ENCODE data around the gene TMEM269.

The TMEM269 gene

DNA sequence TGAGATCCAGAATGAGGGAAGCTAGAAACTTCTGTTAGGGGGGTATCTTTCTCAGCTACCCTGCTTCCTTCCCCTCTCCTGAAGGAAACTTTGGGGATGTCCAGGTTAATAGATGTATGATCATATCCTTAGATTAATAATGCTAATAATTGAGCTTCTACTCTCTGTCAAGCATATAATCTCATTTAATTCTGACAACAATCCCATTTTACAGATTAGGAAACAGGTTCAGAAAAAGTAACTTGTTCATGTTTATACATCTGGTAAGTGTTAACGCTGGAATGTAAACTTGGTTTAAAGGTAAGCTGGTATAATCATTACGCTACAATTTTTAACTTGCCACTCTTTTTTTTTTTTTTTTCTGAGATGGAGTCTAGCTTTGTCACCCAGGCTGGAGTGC lies 1.7 kb upstream of the TMEM269 start:
- Histone ChIP-seq H3K4me2 (ENCODE audit: low read depth, low read length, poor library complexity, severe bottlenecking) (no peak overlapping the region), H2AFZ (ENCODE audit: low read depth, low read length, severe bottlenecking) (no peak overlapping the region), H3F3A (ENCODE audit: insufficient read depth) (no peaks in the 10 kb centered on the region), H3K36me3 (ENCODE audit: low read length) (no peaks in the 10 kb centered on the region), H3K4me3 (ENCODE audit: insufficient read depth, low read length, poor library complexity, severe bottlenecking) (no peak overlapping the region), H3K9me2 (replicated peaks; ENCODE audit: insufficient read depth, low read length) (no peaks in the 10 kb centered on the region), H3K9me3 (ENCODE audit: insufficient read depth, low read length) (no peaks in the 10 kb centered on the region), H3K27ac (ENCODE audit: low read depth, low read length) (no peak overlapping the region), H3K79me2 (ENCODE audit: insufficient read depth, low read length) (no peaks in the 10 kb centered on the region), H3K27me3 (ENCODE audit: low read length) (no peaks in the 10 kb centered on the region), H3K9ac (ENCODE audit: low read length) (no peak overlapping the region), H4K20me1 (ENCODE audit: low read depth, low read length) (no peaks in the 10 kb centered on the region)
- TF ChIP-seq, protein P1, sequence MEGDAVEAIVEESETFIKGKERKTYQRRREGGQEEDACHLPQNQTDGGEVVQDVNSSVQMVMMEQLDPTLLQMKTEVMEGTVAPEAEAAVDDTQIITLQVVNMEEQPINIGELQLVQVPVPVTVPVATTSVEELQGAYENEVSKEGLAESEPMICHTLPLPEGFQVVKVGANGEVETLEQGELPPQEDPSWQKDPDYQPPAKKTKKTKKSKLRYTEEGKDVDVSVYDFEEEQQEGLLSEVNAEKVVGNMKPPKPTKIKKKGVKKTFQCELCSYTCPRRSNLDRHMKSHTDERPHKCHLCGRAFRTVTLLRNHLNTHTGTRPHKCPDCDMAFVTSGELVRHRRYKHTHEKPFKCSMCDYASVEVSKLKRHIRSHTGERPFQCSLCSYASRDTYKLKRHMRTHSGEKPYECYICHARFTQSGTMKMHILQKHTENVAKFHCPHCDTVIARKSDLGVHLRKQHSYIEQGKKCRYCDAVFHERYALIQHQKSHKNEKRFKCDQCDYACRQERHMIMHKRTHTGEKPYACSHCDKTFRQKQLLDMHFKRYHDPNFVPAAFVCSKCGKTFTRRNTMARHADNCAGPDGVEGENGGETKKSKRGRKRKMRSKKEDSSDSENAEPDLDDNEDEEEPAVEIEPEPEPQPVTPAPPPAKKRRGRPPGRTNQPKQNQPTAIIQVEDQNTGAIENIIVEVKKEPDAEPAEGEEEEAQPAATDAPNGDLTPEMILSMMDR (IDR thresholded peaks at IDR 0.05; ENCODE audit: insufficient read depth, low read length, poor library complexity, severe bottlenecking), result no peak
- TF ChIP-seq EZH2phosphoT487 (conservative IDR thresholded peaks at IDR 0.05; ENCODE audit: low read length), result no peak

GRCh38 chr1:42784547-42784945 lies 245 bp upstream of the TMEM269 start:
- no peaks in the 10 kb centered on the region for H3F3A ChIP-seq (ENCODE audit: insufficient read depth)
- H2AFZ ChIP-seq (ENCODE audit: low read depth, low read length, severe bottlenecking), result no peak overlapping the region
- no peaks in the 10 kb centered on the region for H3K79me2 ChIP-seq (ENCODE audit: insufficient read depth, low read length)
- no peaks in the 10 kb centered on the region for H3K27me3 ChIP-seq (ENCODE audit: low read length)
- H4K20me1 ChIP-seq (ENCODE audit: low read depth, low read length), result no peaks in the 10 kb centered on the region
- no peaks in the 10 kb centered on the region for H3K36me3 ChIP-seq (ENCODE audit: low read length)
- no peak overlapping the region for H3K9ac ChIP-seq (ENCODE audit: low read length)
- no peak overlapping the region for H3K4me2 ChIP-seq (ENCODE audit: low read depth, low read length, poor library complexity, severe bottlenecking)
- TF ChIP-seq, protein P1 (IDR thresholded peaks at IDR 0.05; ENCODE audit: insufficient read depth, low read length, poor library complexity, severe bottlenecking), result no peak
- no peak for TF ChIP-seq EZH2phosphoT487 (conservative IDR thresholded peaks at IDR 0.05; ENCODE audit: low read length)
- H3K9me2 ChIP-seq (replicated peaks; ENCODE audit: insufficient read depth, low read length), result no peaks in the 10 kb centered on the region
- H3K27ac ChIP-seq (ENCODE audit: low read depth, low read length), result no peak overlapping the region
- H3K9me3 ChIP-seq (ENCODE audit: insufficient read depth, low read length), result no peaks in the 10 kb centered on the region
- no peak overlapping the region for H3K4me3 ChIP-seq (ENCODE audit: insufficient read depth, low read length, poor library complexity, severe bottlenecking)

GRCh38 chr1:42786097-42786496 lies 1.3 kb downstream of the TMEM269 start:
- Histone ChIP-seq H3K4me2 (ENCODE audit: low read depth, low read length, poor library complexity, severe bottlenecking) (no peak overlapping the region), H3K79me2 (ENCODE audit: insufficient read depth, low read length) (no peaks in the 10 kb centered on the region), H3K9ac (ENCODE audit: low read length) (no peak overlapping the region), H3K9me3 (ENCODE audit: insufficient read depth, low read length) (no peaks in the 10 kb centered on the region), H3K9me2 (replicated peaks; ENCODE audit: insufficient read depth, low read length) (no peaks in the 10 kb centered on the region), H3K27me3 (ENCODE audit: low read length) (no peaks in the 10 kb centered on the region), H3K4me3 (ENCODE audit: insufficient read depth, low read length, poor library complexity, severe bottlenecking) (no peak overlapping the region), H4K20me1 (ENCODE audit: low read depth, low read length) (no peaks in the 10 kb centered on the region), H3K27ac (ENCODE audit: low read depth, low read length) (no peak overlapping the region), H3K36me3 (ENCODE audit: low read length) (no peaks in the 10 kb centered on the region), H2AFZ (ENCODE audit: low read depth, low read length, severe bottlenecking) (no peak overlapping the region), H3F3A (ENCODE audit: insufficient read depth) (no peaks in the 10 kb centered on the region)
- TF ChIP-seq EZH2phosphoT487 (conservative IDR thresholded peaks at IDR 0.05; ENCODE audit: low read length), result no peak
- TF ChIP-seq, protein P1 (IDR thresholded peaks at IDR 0.05; ENCODE audit: insufficient read depth, low read length, poor library complexity, severe bottlenecking), result no peak
